HG03521 (cell line): ENCODE results near the gene ATP12A.

Experiments
- ATAC-seq: cut with Tn5 transposase; IDR thresholded peaks from one replicate; pipeline ENCODE4 v1.9.1; 2021; ENCODE audit warnings: mild to moderate bottlenecking, moderate library complexity; ENCODE audit not compliant: unreplicated experiment

ATP12A gene

GRCh38 chr13:24724714-24725113 lies 44.5 kb downstream of the ATP12A start:
- no peak for ATAC-seq

DNA sequence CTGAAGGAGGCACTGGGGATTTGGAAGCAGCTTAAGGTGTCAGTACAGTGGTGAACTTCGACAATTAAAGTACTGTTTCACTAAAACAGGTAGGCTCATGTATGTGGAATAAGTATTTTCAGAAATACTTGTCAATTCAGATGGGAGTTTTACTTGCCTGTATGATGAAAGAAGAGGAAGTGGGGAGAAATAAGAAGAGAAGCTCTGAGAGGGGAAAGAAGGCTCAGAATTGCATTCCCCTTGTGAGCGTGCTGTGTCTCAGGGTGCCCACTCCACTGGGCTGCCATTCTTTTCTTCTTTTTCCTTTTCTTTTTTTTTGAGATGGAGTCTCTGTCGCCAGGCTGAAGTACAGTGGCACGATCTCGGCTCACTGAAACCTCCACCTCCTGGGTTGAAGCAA lies 45.2 kb downstream of the ATP12A start:
- no peak for ATAC-seq

GRCh38 chr13:24727731-24728601 lies 47.8 kb downstream of the ATP12A start:
- peak; percentile 88 for ATAC-seq

GRCh38 chr13:24730873-24731567 lies 50.8 kb downstream of the ATP12A start:
- ATAC-seq = peak; percentile 65

DNA sequence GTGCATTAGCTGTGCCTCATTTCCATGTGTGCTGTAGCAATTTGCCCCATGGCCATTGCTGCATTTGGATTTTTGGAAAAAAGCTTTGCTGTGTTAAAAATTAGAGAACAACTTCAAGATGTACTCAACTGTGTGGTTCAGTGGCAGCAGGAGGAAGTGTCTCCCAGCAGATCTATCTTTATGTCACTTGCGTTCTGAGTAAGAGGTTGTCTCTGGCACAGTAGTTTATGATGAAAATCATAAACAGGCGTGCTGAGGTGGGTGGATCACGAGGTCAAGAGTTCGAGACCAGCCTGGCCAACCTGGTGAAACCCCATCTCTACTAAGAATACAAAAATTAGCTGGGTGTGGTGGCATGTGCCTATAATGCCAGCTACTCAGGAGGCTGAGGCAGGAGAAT lies 54.7 kb downstream of the ATP12A start:
- ATAC-seq = no peak

DNA sequence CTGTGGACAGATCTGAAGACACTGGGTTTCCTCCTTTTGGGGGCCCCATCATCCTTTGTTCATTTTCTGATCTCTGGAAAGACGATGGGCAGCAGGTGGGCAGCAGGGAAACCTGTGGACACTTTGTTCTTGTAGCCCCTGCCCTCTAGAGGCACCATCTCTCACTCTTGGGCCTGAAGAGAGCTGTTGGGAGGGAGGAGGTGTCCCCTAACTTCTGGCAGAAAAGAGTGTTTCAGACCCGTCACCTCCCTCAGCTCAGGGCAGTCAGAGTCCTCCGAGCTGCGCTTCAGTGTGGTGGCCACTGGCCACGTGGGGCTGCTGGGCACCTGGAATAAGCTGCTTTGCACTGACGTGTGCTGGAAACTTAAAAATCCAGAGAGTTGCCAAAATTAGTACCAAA lies 56.8 kb downstream of the ATP12A start:
- no peak for ATAC-seq

DNA sequence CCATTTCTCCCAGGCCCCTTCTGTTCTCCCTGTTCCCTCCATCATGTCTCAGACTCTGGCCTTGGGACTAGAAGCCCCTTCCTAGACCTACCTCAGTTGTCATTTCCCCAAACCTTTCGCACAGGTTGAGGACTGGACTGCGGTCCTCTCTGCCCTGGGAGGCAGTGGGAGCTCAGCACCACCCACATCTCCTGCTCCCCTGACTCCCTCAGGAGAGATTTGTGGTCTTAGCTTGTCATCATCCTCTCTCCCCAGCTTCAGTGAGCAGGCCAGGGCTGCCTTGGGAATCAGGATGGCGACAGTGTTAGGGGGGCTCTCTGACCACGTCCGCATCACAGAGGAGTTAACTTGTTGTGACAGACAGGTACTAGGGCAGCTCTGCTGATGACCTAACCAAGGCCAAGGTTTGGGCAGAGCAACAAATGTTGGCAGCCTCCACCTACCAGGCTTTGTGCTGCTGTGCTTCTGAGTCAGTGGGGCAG lies 58.2 kb downstream of the ATP12A start:
- no peak for ATAC-seq

- ATAC-seq = no peak
Measured at GRCh38 chr13:24740014-24740890, 60.0 kb downstream of the ATP12A start.

DNA sequence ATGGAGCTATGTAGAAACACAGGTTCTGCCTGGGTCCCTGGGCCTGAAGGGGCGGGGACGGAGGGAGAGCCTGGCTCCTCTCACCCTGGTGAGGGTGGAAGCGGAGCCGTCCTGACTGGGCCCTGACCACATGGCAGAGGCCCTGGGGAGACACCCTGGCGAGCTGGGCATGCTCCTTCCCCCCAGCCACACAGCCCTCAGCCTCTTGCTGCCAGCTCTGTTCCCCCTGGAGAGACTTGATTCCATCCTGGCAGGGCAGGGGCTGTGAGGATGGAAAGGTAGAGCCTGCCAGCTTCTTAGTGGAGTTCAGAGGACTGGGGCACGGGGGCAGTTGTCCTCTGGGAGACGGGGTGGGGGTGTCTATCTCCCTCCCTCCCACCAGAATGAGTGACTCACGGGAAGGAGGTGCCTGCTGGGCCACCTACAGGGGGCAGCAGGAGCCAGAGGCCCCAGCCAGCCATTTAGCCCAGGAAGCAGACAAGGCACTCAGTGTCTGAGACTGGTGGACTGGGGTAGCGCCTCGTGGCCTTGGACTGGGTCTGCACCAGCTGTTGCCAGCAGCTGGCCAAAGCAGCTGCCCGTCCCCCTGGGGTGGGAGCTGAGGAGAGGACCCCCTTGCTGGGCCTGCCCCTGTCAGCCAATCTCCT lies 60.9 kb downstream of the ATP12A start:
- ATAC-seq = no peak

GRCh38 chr13:24741791-24742190 lies 61.6 kb downstream of the ATP12A start:
- no peak for ATAC-seq

DNA sequence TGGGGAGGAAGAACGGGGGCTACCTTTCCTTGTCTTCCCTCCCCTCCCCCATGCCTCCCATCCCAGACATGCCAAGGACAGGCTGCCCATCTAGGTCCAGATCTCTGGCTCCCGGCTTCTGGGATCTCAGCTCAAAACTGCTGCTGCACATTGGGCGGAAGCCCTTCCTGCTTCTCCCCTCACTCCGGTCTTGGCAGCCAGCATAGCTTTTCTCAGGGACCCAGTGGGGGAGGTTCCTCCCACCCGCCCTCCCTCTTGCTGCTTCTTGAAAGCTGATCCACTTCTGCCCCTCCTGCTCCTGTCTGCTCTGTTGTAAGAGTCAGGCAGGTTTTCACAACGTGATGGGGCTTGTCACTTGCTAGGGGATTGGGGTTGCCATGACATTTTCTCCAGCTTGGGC lies 62.1 kb downstream of the ATP12A start:
- no peak for ATAC-seq

DNA sequence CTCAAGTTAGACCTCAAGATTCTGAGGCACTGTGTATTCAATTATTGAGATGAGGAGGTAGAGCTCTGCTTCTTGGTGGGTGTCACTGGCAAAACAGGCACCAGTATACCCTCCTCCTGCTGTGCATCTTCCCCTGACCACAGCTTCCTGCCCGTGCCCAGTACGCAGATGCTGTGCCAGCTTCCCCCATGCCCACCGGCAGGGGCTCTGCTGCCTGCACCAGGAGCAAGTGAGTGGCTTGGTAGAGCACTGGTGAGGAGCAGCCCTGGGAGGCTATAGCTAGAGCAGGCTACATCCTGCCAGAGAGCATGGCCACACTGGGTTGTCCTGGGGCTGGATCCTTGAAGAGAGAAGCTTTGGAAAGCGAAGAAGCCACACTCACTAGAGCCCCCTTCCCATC lies 62.8 kb downstream of the ATP12A start:
- no peak for ATAC-seq

DNA sequence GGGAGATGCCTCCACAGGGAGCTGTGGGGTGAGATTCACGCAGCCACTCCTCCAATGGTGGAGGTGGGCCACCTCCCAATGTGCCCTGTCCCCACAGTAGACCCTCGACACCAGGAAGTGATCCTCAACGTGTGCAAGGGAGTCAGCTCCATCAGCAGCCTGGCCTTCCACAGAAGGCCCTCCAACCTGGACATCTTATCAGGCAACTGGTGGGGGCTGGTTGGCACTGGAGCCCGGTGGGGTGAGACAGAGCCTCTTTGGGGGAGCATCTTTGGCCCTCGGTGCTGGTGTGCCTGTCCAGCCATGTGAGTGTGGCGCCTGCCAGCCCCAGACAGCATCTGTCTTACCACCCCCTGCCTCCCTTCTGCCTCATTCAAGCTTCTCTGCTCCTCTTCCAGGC lies 64.0 kb downstream of the ATP12A start:
- ATAC-seq = no peak

GRCh38 chr13:24745516-24745860 lies 65.3 kb downstream of the ATP12A start:
- ATAC-seq = no peak

DNA sequence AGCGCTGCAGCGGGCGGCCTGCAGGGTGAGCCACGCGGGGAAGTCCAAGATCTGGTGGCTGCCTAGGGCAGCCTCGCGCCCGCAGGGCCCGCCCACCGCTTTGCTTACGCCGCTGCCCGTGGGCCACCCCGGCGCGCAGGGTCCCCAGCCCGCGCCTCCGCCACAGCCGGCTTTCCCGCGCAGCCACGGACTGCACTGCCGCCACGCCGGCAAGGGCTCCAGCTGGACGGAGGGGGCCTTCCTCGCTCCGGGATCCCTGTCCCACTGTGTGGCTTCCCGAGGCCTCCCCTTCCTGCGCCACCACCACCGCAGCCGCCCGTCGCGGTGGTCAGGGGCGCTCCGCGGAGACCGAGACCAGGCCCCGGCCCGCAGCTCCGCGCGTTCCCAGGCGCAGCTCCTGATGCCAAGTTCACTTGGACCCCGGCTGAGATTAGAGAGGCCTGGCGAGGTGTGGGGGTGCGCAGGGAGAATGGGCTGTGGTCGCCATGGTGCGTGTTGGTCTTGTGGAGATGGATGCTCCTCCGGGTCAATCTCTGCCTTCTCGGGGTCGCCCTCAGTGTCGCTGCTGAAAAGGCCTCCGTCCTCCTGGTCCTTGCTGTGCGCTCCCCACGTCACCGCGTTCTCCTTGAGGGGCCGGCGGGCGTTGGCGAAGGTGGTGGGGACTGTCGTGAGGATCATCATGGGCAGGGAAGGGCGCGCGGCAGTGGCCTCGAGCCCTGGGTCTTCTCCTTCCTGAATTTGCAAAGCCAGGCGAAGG lies 65.8 kb downstream of the ATP12A start:
- ATAC-seq = no peak

- ATAC-seq = no peak
Measured at GRCh38 chr13:24746618-24747247, 66.5 kb downstream of the ATP12A start.

DNA sequence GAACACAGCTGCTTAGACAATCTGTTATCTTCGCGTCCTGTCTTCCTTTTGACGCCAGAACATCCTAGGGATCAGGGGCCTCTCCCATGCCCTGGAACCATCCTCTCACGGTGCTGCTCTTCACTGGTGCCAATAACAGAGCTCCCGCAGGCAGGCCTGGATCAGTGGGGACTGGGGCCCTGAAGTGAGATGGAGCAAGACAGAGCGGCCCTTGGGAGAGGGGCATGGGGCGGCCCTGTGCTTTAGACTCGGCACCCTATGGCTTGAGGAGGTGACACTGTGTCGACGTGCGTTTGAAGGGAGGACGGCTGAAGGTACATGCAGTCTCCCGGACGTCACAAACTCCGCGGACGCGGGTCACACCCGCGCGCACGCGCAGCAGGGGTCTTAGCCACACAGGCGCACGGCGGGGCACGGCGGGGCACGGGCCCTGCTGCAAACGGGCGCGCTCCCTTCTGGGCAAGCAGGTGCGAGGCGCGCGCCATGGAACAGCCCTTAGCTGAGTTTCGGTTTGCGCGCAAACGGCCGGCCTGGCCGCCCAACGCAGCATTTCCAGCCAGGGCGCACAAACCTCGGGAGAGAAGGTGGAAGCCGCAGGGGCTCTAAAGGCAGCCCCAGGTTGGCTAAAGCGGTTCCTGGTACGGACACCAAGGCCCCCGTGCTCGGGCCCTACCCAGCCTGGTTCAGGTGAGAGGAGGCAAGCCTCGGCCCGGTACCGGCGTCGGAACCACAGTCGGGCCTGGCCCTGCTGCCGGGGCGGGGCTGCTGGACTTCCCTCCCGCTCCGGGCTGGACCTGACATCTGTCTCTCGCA lies 67.2 kb downstream of the ATP12A start:
- ATAC-seq = no peak

DNA sequence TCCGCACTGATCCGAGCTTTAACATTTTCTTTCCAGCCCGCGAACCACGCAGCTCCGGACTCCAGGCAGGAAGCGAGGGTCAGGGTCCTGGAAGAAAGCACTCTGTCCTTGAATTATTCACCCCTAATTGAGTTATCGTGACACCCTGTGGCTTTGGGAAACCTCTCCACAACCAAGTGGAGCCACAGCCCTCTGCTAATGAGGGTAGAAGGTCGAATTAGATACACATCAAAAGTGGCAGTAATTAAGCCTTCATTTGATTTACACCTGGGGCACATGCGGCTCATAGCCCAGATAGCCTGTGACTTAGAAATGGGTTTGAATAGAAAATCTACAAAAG lies 67.8 kb downstream of the ATP12A start:
- ATAC-seq = no peak

- ATAC-seq = no peak
Measured at GRCh38 chr13:24759197-24759596, 79.0 kb downstream of the ATP12A start.
